H1 (cell line): ENCODE data around the gene CLMP.

Experiments used
- CHD1 ChIP-seq: IDR thresholded peaks from 2 replicates; pipeline ENCODE4 v1.6.1; 2012; ENCODE audit warnings: low read depth, low read length, improper control_type of control experiment
- CHD2 ChIP-seq: IDR thresholded peaks from 2 replicates; pipeline ENCODE4 v1.6.1; 2012; ENCODE audit warnings: low read length, improper control_type of control experiment
- CTCF ChIP-seq, 3 experiments: IDR thresholded peaks; 1 replicate in 2 of 3; 2 replicates in 1 of 3; pipeline versions ENCODE4 v1.5.1 to v1.6.1; 2011; ENCODE audit warnings: low read length in 3 of 3, mild to moderate bottlenecking in 3 of 3, inconsistent platforms in 2 of 3, low read depth in 1 of 3, moderate library complexity in 1 of 3; ENCODE audit not compliant: insufficient read depth in 1 of 3; ENCODE audit errors: control extremely low read depth in 1 of 3
- EZH2 ChIP-seq: fragments of 200-600 bp; sonication (generic); IDR thresholded peaks from 2 replicates; pipeline ENCODE4 v1.7.1; 2012; ENCODE audit warnings: low read depth, mild to moderate bottlenecking, moderate library complexity, low read length, inconsistent platforms; ENCODE audit not compliant: severe bottlenecking
- POLR2A ChIP-seq, 2 experiments: IDR thresholded peaks; 1 replicate in 1 of 2; 2 replicates in 1 of 2; pipeline ENCODE4 v1.6.1; 2011; ENCODE audit warnings: low read depth in 2 of 2, low read length in 2 of 2, mild to moderate bottlenecking in 2 of 2; ENCODE audit errors: control extremely low read depth in 1 of 2
- RFX5 ChIP-seq: IDR thresholded peaks from 2 replicates; pipeline ENCODE4 v1.6.1; 2011; ENCODE audit warnings: low read depth, low read length, improper control_type of control experiment, borderline replicate concordance
- SP4 ChIP-seq: IDR thresholded peaks from 2 replicates; pipeline ENCODE4 v1.6.1; 2012; ENCODE audit warnings: low read length, inconsistent platforms
- TBP ChIP-seq: IDR thresholded peaks from 2 replicates; pipeline ENCODE4 v1.6.1; 2011; ENCODE audit warnings: low read depth, low read length, improper control_type of control experiment
- USF2 ChIP-seq: IDR thresholded peaks from 2 replicates; pipeline ENCODE4 v1.6.1; 2011; ENCODE audit warnings: low read length, improper control_type of control experiment

DNA sequence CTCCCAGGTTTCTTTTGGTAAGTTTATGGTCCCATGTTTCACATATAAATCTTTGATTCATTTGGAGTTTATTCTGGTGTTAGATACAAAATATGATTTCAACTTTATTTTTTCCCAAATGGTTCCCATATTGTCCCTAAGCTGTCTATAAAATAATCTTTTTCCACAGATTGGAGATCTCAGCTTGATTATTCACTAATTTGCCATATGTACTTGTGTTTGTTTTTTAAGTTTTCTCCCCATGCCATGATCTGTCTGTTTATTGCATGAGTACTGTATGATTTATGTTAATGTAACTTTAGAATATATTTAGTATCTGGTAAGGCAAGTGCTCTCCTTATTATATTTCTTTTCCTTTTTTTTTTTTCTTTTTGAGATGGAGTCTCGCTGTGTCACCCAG, 19.9 kb upstream of the CLMP start:
- TF ChIP-seq CHD2 (no peak), CTCF (IDR thresholded peaks at IDR 0.05; ENCODE audit: control extremely low read depth in 1 of 3, insufficient read depth in 1 of 3, low read depth in 1 of 3, low read length in 3 of 3) (no peak), TBP (no peak), SP4 (no peak), EZH2 (no peak), POLR2A (IDR thresholded peaks at IDR 0.05; ENCODE audit: control extremely low read depth in 1 of 2, low read depth in 2 of 2, low read length in 2 of 2) (no peak), RFX5 (no peak), USF2 (no peak), CHD1 (no peak)
